Activated T-cell treated with anti-CD3 and anti-CD28 coated beads for 1 hour (primary cell): ENCODE measurements around the gene PCDHGA1.

Experiments
- DNase-seq: peaks from one replicate; pipeline ENCODE4 v3.0.0-alpha.2; 2020; ENCODE audit warnings: low read depth

Gene PCDHGA1

DNA sequence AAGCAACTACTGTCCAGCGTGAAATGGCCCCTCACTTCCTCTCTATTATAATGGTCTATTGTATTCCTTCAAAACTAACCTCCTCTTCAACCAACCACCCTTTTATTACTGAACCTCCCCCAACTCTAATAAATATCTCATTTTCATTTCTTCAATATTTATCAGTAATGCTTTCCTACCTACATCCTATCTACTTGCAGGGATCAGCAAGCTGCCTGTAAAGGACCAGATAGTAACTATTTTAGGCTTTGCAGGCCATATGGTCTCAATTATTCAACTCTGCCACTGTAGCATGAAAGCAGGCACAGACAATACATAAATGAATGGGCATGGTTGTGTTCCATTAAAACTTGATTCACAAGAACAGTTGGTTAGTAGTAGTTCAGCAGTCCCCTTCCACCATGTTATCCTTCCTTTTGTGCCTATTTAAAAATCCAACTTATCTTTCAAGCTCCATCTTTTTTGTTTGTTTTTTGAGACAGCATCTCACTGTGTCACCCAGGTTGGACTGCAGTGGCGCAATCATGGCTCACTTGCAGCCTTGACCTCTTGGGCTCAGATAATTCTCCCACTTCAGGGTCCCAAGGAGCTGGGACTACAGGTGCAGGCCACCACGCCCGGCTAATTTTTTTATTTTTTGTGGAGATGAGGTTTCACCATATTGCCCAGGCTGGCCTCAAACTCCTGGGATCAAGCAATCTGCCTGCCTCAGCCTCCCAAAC lies 204.3 kb downstream of the PCDHGA1 start:
- no peak for DNase-seq

- no peak for DNase-seq
Measured at GRCh38 chr5:141543053-141543452, 212.7 kb downstream of the PCDHGA1 start.

GRCh38 chr5:141547488-141547887 lies 217.2 kb downstream of the PCDHGA1 start:
- DNase-seq, result no peak

DNA sequence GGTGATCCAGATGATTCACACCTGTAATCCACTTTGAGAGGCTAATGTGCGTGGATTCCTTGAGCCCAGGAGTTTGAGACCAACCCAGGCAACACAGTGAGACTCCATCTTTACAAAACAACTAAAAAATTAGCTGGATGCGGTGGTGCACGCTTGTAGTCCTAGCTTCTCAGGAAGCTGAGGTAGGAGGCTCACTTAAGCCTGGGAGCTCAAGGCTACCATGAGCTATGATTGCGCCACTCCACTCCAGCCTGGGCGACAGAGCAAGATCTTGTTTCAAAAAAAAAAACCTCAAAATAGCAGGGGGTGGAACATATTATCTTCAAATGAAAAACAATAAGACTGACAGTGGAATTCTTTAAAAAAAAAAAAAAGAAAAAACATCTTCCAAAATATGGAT lies 217.6 kb downstream of the PCDHGA1 start:
- no peak for DNase-seq

GRCh38 chr5:141557681-141558136 lies 227.4 kb downstream of the PCDHGA1 start:
- DNase-seq, result peak; percentile 70

GRCh38 chr5:141558150-141558549 lies 227.8 kb downstream of the PCDHGA1 start:
- no peak for DNase-seq

- no peak for DNase-seq
Measured at GRCh38 chr5:141559461-141559860, 229.1 kb downstream of the PCDHGA1 start.

- no peak for DNase-seq
Measured at GRCh38 chr5:141560151-141560550, 229.8 kb downstream of the PCDHGA1 start.

GRCh38 chr5:141560725-141561483 lies 230.6 kb downstream of the PCDHGA1 start:
- no peak for DNase-seq
